Endometrial microvascular endothelial cells (primary cell): Measurements from ENCODE around the gene ZP4. TPM values are rescaled to one million over a fixed set of nuclear protein-coding genes. Genes with fewer than 3 reads are reported as not detected.

Experiments
- in situ Hi-C: cut with HindIII; loops from 2 replicates; pipeline ENCODE4 v1.10.0; 2017; ENCODE audit warnings: low sequenced_read_pairs, low pct_unique_long_range_greater_than_20kb; ENCODE audit errors: inconsistent ontology term
- total RNA-seq: library from RNA; depleted of rRNA; stranded (reverse); fragments of >200 nt; gene quantifications from one replicate; pipeline ENCODE4 v1.2.3, GENCODE V29; 2015; ENCODE audit errors: inconsistent ontology term

ZP4 gene
- total RNA-seq, result not detected

- in situ Hi-C loops, result no loop called here
Observed at GRCh38 chr1:237890822-237891221, at the start of gene ZP4. TSS of gene ZP4 (minus strand) at chr1:237890922. CDS start at chr1:237890635, 287 bp downstream.

- in situ Hi-C loops, result no loop called here
Observed at GRCh38 chr1:237938553-237938952, 47.8 kb upstream of the ZP4 start.

GRCh38 chr1:237938068-237938467 is 47.3 kb upstream of the ZP4 start:
- in situ Hi-C loops, result no loop called here

- in situ Hi-C loops, result no loop called here
Observed at GRCh38 chr1:237932816-237933215, 42.1 kb upstream of the ZP4 start.

- in situ Hi-C loops, result no loop called here
Observed at GRCh38 chr1:237931581-237931980, 40.9 kb upstream of the ZP4 start.

GRCh38 chr1:237927198-237927597 is 36.5 kb upstream of the ZP4 start:
- in situ Hi-C loops, result no loop called here

- in situ Hi-C loops, result no loop called here
Observed at GRCh38 chr1:237921306-237921705, 30.6 kb upstream of the ZP4 start.

- in situ Hi-C loops, result no loop called here
Observed at GRCh38 chr1:237913345-237913744, 22.6 kb upstream of the ZP4 start.

- in situ Hi-C loops, result no loop called here
Observed at GRCh38 chr1:237911911-237912310, 21.2 kb upstream of the ZP4 start.

- in situ Hi-C loops, result no loop called here
Observed at GRCh38 chr1:237910834-237911233, 20.1 kb upstream of the ZP4 start.

GRCh38 chr1:237903961-237904360 is 13.2 kb upstream of the ZP4 start:
- in situ Hi-C loops, result no loop called here

GRCh38 chr1:237902960-237903743 is 12.4 kb upstream of the ZP4 start:
- in situ Hi-C loops, result no loop called here

GRCh38 chr1:237901299-237901934 is 10.7 kb upstream of the ZP4 start:
- in situ Hi-C loops, result no loop called here

- in situ Hi-C loops, result no loop called here
Observed at GRCh38 chr1:237895630-237896029, 4.9 kb upstream of the ZP4 start.

- in situ Hi-C loops, result no loop called here
Observed at GRCh38 chr1:237894131-237894530, 3.4 kb upstream of the ZP4 start.

- in situ Hi-C loops, result no loop called here
Observed at GRCh38 chr1:237891979-237892378, 1.3 kb upstream of the ZP4 start.

- in situ Hi-C loops, result no loop called here
Observed at GRCh38 chr1:237891266-237891665, 544 bp upstream of the ZP4 start.

GRCh38 chr1:237890416-237890815 is 306 bp downstream of the ZP4 start:
- in situ Hi-C loops, result no loop called here

- in situ Hi-C loops, result no loop called here
Observed at GRCh38 chr1:237888143-237888542, 2.6 kb downstream of the ZP4 start.

GRCh38 chr1:237887542-237887941 is 3.2 kb downstream of the ZP4 start:
- in situ Hi-C loops, result no loop called here
